Fibroblast of lung (primary cell): ENCODE data around the gene ZNF563.

Experiments used
- CTCF ChIP-seq, 2 donors: IDR thresholded peaks in 1 of 2; conservative IDR thresholded peaks in 1 of 2; 1 replicate in 1 of 2; 2 replicates in 1 of 2; pipeline ENCODE4 v1.5.1; 2011 to 2012; ENCODE audit warnings: low read length in 2 of 2, control low read depth in 1 of 2, inconsistent platforms in 1 of 2, low read depth in 1 of 2, mild to moderate bottlenecking in 1 of 2
- EZH2 ChIP-seq: IDR thresholded peaks from 2 replicates; pipeline ENCODE4 v1.5.1; 2012; ENCODE audit warnings: low read length, control low read depth, mild to moderate bottlenecking; ENCODE audit errors: missing control alignments

GRCh38 chr19:12278713-12279112, 54.7 kb downstream of the ZNF563 start:
- TF ChIP-seq CTCF (conservative IDR thresholded peaks at IDR 0.05 in 1 of 2, IDR thresholded peaks at IDR 0.05 in 1 of 2; ENCODE audit: low read depth in 1 of 2, low read length in 2 of 2) (no peak), EZH2 (no peak)
